ENCODE measurements around the gene YLPM1. TPM values are rescaled to one million over a fixed set of nuclear protein-coding genes. Genes with fewer than 3 reads are reported as not detected.

The YLPM1 gene, protein sequence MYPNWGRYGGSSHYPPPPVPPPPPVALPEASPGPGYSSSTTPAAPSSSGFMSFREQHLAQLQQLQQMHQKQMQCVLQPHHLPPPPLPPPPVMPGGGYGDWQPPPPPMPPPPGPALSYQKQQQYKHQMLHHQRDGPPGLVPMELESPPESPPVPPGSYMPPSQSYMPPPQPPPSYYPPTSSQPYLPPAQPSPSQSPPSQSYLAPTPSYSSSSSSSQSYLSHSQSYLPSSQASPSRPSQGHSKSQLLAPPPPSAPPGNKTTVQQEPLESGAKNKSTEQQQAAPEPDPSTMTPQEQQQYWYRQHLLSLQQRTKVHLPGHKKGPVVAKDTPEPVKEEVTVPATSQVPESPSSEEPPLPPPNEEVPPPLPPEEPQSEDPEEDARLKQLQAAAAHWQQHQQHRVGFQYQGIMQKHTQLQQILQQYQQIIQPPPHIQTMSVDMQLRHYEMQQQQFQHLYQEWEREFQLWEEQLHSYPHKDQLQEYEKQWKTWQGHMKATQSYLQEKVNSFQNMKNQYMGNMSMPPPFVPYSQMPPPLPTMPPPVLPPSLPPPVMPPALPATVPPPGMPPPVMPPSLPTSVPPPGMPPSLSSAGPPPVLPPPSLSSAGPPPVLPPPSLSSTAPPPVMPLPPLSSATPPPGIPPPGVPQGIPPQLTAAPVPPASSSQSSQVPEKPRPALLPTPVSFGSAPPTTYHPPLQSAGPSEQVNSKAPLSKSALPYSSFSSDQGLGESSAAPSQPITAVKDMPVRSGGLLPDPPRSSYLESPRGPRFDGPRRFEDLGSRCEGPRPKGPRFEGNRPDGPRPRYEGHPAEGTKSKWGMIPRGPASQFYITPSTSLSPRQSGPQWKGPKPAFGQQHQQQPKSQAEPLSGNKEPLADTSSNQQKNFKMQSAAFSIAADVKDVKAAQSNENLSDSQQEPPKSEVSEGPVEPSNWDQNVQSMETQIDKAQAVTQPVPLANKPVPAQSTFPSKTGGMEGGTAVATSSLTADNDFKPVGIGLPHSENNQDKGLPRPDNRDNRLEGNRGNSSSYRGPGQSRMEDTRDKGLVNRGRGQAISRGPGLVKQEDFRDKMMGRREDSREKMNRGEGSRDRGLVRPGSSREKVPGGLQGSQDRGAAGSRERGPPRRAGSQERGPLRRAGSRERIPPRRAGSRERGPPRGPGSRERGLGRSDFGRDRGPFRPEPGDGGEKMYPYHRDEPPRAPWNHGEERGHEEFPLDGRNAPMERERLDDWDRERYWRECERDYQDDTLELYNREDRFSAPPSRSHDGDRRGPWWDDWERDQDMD (N-terminal part only)
- 32.4 to 41.1 TPM (median 35.8 TPM) in 5 replicates for total RNA-seq (2022; extraction: Qiagen RNA extraction)

DNA sequence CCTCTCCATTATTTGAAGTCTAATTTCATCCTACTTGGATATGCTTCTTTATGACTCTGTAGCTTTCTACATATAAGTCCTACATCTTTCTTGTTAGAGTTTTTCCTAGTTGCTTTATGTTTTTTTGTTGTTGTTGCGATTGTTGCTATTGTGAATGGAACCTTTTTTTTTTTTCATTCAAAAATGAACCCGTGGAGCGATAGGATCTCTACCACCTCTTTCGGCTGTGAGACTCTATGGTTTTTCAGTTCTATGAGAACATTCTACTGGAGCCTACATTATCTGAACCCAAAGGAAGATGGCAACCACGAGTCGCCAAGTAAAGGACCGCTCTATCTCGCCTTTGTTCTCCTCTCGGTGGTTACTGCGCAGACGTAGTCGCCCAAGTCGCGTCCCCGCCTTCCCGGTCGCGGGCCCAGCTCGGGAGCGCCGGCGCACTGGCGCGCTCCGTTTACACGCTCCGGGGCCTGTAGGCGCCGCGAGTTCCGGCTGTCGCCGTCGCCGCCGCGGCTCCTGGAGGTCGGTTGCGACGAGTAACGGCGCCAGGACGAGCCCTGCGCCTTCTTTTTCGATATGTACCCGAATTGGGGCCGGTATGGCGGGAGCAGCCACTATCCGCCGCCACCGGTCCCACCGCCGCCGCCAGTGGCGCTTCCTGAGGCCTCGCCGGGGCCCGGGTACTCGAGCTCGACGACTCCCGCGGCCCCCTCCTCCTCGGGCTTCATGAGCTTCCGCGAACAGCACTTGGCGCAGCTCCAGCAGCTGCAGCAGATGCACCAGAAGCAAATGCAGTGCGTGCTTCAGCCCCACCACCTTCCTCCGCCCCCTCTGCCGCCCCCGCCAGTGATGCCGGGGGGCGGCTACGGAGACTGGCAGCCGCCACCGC lies at the start of gene YLPM1:
TSS of gene YLPM1 (plus strand) at position 400 of the 886 bp plus-strand sequence. CDS start at position 574, 174 bp downstream.

DNA sequence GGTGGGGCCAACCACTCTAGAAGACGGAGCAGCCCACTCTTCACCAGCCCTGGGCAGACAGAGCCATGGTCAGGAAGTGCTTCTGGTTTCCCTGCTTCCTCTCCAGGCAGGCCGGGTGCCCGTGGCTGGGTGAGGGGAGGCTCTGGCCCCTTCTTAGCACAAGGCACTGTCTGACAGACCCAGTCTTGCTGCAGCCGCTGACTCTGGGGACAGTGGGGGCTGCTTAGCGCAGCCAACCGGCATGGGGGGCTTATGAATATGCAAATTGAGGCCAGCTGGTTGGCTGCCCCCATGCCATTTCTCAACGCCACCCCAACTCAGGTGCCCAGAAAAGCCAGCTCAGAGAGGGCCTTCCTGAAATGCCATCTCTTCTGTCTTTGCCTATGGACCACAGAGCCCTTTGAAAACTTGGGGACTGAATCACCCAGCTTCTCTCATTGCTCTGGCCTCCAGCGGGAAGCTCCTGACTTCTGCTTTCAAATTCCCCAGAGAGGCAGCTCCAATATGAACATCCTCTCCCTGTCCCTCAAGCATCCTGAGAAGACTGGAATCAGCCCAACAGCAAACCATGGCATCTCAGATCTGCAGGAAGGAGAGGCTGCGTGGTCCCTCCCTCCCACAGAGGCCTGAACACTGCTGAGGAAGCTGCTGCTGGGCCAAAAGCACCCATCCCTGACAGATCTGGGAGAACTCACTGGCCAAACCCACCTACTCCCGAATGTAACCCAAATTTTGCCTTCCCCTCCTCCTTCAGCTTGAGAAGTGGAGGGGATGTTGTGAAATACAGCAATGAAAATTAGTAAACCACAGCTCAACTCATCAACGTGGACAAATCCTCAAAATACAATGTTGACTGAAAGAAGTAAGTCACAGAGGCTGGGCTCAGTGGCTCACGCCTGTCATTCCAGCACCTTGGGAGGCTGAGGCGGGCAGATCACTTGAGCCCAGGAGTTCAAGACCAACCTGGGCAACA lies 113.1 kb downstream of the YLPM1 start, which contains the start of gene PROX2:
TSS of gene PROX2 (minus strand) at position 205 of the 973 bp plus-strand sequence. CDS start 12,311 bp downstream, outside the sequence.

DNA sequence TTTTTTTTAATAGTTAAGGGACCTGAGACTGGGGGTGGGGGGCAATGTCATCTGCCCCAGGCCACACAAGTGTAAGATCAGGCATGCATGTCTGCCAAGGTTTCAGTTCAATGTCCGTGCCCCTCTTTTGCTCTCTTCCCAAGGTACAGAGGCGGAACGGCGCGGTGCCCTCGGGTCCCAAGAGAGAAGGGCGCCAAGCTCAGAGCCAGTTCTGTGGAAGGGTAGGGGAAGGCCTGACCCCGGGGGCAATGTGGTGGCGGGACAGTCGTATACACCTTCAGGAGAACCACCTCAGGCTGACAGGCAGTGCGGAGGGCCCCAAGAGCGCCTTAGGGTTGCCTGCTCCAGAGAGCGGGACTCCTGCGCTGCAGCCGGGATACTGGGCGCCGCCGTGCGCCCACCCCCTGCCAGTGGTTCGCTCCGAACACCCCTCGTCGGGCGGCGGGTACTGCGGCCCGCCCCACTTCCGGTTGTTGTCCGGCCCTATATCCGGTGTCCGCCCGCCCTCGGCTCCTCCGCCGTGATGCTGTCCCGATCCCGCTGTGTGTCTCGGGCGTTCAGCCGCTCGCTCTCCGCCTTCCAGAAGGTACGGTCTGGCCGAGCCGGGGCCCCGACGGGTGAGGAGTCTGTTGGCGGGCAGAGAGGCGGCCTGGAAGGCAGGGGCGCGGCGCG lies 118.5 kb downstream of the YLPM1 start, which contains the start of gene DLST:
TSS of gene DLST (plus strand) at position 486 of the 672 bp plus-strand sequence. CDS start at position 524, 38 bp downstream.

Other genes starting within 250 kb of the YLPM1 start
- 8.5 to 13.0 TPM (median 10.0 TPM) in 5 replicates for gene LTBP2, start 151.1 kb upstream of the YLPM1 start, total RNA-seq (2022; extraction: Qiagen RNA extraction)
- gene AREL1, start 50.2 kb upstream of the YLPM1 start, total RNA-seq (2022; extraction: Qiagen RNA extraction) = 22.2 to 25.9 TPM (median 24.4 TPM) in 5 replicates
- 44.7 to 65.5 TPM (median 47.5 TPM) in 5 replicates for gene FCF1, start 50.2 kb upstream of the YLPM1 start, total RNA-seq (2022; extraction: Qiagen RNA extraction)
- gene PROX2, start 112.8 kb downstream of the YLPM1 start, total RNA-seq (2022; extraction: Qiagen RNA extraction) = not detected in 5 replicates
- gene DLST, start 118.6 kb downstream of the YLPM1 start, total RNA-seq (2022; extraction: Qiagen RNA extraction) = 92.8 to 97.4 TPM (median 96.0 TPM) in 5 replicates
- gene RPS6KL1, start 159.9 kb downstream of the YLPM1 start, total RNA-seq (2022; extraction: Qiagen RNA extraction) = 0.28 to 0.67 TPM (median 0.39 TPM) in 5 replicates
- gene PGF, start 192.3 kb downstream of the YLPM1 start, total RNA-seq (2022; extraction: Qiagen RNA extraction) = 3.1 to 4.5 TPM (median 4.1 TPM) in 5 replicates
- gene EIF2B2, start 239.6 kb downstream of the YLPM1 start, total RNA-seq (2022; extraction: Qiagen RNA extraction) = 75.6 to 85.3 TPM (median 79.1 TPM) in 5 replicates

Measured in A549 treated with Mapracorat at 1 μM for 4 hours (cell line).